Stimulated activated CD4-positive, alpha-beta T cell treated with anti-CD3 and anti-CD28 coated beads, Interleukin-4, amount 100 ng/mL, for 24 hours (primary cell): ENCODE measurements around the gene SELENOT.

Experiments used
- DNase-seq: peaks from one replicate; pipeline ENCODE4 v3.0.0-alpha.2; 2020

The SELENOT gene

GRCh38 chr3:150673966-150674365, 70.8 kb downstream of the SELENOT start:
- no peak for DNase-seq

GRCh38 chr3:150675587-150675986, 72.5 kb downstream of the SELENOT start:
- no peak for DNase-seq
